ENCODE measurements around the gene MRPL2. TPM values are rescaled to one million over a fixed set of nuclear protein-coding genes. Genes with fewer than 3 reads are reported as not detected.
A peak's percentile ranks its signal among the peaks of the same experiment; 100 is the strongest.

MRPL2 gene
- total RNA-seq, 1 donor from 2014 or later = 47.4 TPM

- peaks cover 23% of the 10 kb centered on the region for H3K4me1 ChIP-seq (ENCODE audit: insufficient read depth, low read length)
- TF ChIP-seq EZH2 (IDR thresholded peaks at IDR 0.05; ENCODE audit: insufficient read depth, low read length) (no peak), CTCF (IDR thresholded peaks at IDR 0.05; ENCODE audit: insufficient read depth, low read depth, low read length) (no peak)
- FAIRE-seq (no peak), DNase-seq (ENCODE audit: low read depth) (no peak)
- Mint-ChIP-seq H3K4me3 (ENCODE audit: unreplicated experiment) (no peak overlapping the region), H3K4me1 (ENCODE audit: low read depth, unreplicated experiment) (peaks cover 38% of the 10 kb centered on the region), H3K27ac (ENCODE audit: unreplicated experiment) (peak overlapping the region; percentile 28), H3K36me3 (ENCODE audit: low read depth, unreplicated experiment) (peaks cover 10% of the 10 kb centered on the region), H3K9me3 (ENCODE audit: unreplicated experiment) (no peaks in the 10 kb centered on the region), H3K27me3 (ENCODE audit: low read depth, unreplicated experiment) (no peaks in the 10 kb centered on the region)
- no peaks in the 10 kb centered on the region for H3K27me3 ChIP-seq (ENCODE audit: insufficient read depth, low read length)
- H3K9ac ChIP-seq (ENCODE audit: low read length) = no peak overlapping the region
- H3K4me2 ChIP-seq (ENCODE audit: low read length) = no peak overlapping the region
- H3K9me3 ChIP-seq (ENCODE audit: insufficient read depth, low read depth, low read length) = no peaks in the 10 kb centered on the region
- H2AFZ ChIP-seq (ENCODE audit: low read depth, low read length) = no peak overlapping the region
- no peaks in the 10 kb centered on the region for H3K36me3 ChIP-seq (ENCODE audit: insufficient read depth, low read length)
- peaks cover 73% of the 10 kb centered on the region for H4K20me1 ChIP-seq (ENCODE audit: insufficient read depth, low read length)
- no peak overlapping the region for H3K4me3 ChIP-seq (ENCODE audit: insufficient read depth, low read depth, low read length)
- peaks cover 98% of the 10 kb centered on the region for H3K79me2 ChIP-seq (ENCODE audit: insufficient read depth, low read length)
- no peak overlapping the region for H3K27ac ChIP-seq (ENCODE audit: low read depth, low read length)
These were observed 21.8 kb upstream of the MRPL2 start for GRCh38 chr6:43081043-43081442.

GRCh38 chr6:43078691-43079090, 19.5 kb upstream of the MRPL2 start:
- Histone ChIP-seq H3K4me1 (ENCODE audit: insufficient read depth, low read length) (peaks cover 35% of the 10 kb centered on the region), H2AFZ (ENCODE audit: low read depth, low read length) (no peak overlapping the region), H3K4me2 (ENCODE audit: low read length) (peak overlapping the region; percentile 97), H3K79me2 (ENCODE audit: insufficient read depth, low read length) (peaks cover 74% of the 10 kb centered on the region), H3K9me3 (ENCODE audit: insufficient read depth, low read depth, low read length) (no peaks in the 10 kb centered on the region), H3K36me3 (ENCODE audit: insufficient read depth, low read length) (no peaks in the 10 kb centered on the region), H3K27me3 (ENCODE audit: insufficient read depth, low read length) (no peaks in the 10 kb centered on the region), H3K4me3 (ENCODE audit: insufficient read depth, low read depth, low read length) (peak overlapping the region; percentile 98), H3K27ac (ENCODE audit: low read depth, low read length) (peak overlapping the region; percentile 91), H3K9ac (ENCODE audit: low read length) (peak overlapping the region; percentile 99), H4K20me1 (ENCODE audit: insufficient read depth, low read length) (peaks cover 56% of the 10 kb centered on the region)
- TF ChIP-seq EZH2 (IDR thresholded peaks at IDR 0.05; ENCODE audit: insufficient read depth, low read length) = no peak
- no peak for TF ChIP-seq CTCF (IDR thresholded peaks at IDR 0.05; ENCODE audit: insufficient read depth, low read depth, low read length)
- H3K9me3 Mint-ChIP-seq (ENCODE audit: unreplicated experiment) = no peaks in the 10 kb centered on the region
- peak overlapping the region; percentile 92 for H3K4me3 Mint-ChIP-seq (ENCODE audit: unreplicated experiment)
- H3K36me3 Mint-ChIP-seq (ENCODE audit: low read depth, unreplicated experiment) = peaks cover 9% of the 10 kb centered on the region
- no peaks in the 10 kb centered on the region for H3K27me3 Mint-ChIP-seq (ENCODE audit: low read depth, unreplicated experiment)
- FAIRE-seq (no peak), DNase-seq (ENCODE audit: low read depth) (peak; percentile 84)
- H3K4me1 Mint-ChIP-seq (ENCODE audit: low read depth, unreplicated experiment) = peaks cover 32% of the 10 kb centered on the region
- peak overlapping the region; percentile 48 for H3K27ac Mint-ChIP-seq (ENCODE audit: unreplicated experiment)

- peak overlapping the region; percentile 91 for H3K27ac ChIP-seq (ENCODE audit: low read depth, low read length)
- Mint-ChIP-seq H3K27me3 (ENCODE audit: low read depth, unreplicated experiment) (no peaks in the 10 kb centered on the region), H3K9me3 (ENCODE audit: unreplicated experiment) (no peaks in the 10 kb centered on the region), H3K4me3 (ENCODE audit: unreplicated experiment) (peak overlapping the region; percentile 92), H3K4me1 (ENCODE audit: low read depth, unreplicated experiment) (peaks cover 27% of the 10 kb centered on the region), H3K36me3 (ENCODE audit: low read depth, unreplicated experiment) (peaks cover 9% of the 10 kb centered on the region), H3K27ac (ENCODE audit: unreplicated experiment) (peak overlapping the region; percentile 48)
- H3K4me1 ChIP-seq (ENCODE audit: insufficient read depth, low read length) = peaks cover 35% of the 10 kb centered on the region
- peaks cover 68% of the 10 kb centered on the region for H3K79me2 ChIP-seq (ENCODE audit: insufficient read depth, low read length)
- no peak overlapping the region for H2AFZ ChIP-seq (ENCODE audit: low read depth, low read length)
- H3K9ac ChIP-seq (ENCODE audit: low read length) = peak overlapping the region; percentile 99
- TF ChIP-seq CTCF (IDR thresholded peaks at IDR 0.05; ENCODE audit: insufficient read depth, low read depth, low read length) (no peak), EZH2 (IDR thresholded peaks at IDR 0.05; ENCODE audit: insufficient read depth, low read length) (no peak)
- H3K4me3 ChIP-seq (ENCODE audit: insufficient read depth, low read depth, low read length) = peak overlapping the region; percentile 98
- H3K27me3 ChIP-seq (ENCODE audit: insufficient read depth, low read length) = no peaks in the 10 kb centered on the region
- H3K4me2 ChIP-seq (ENCODE audit: low read length) = peak overlapping the region; percentile 97
- no peaks in the 10 kb centered on the region for H3K9me3 ChIP-seq (ENCODE audit: insufficient read depth, low read depth, low read length)
- H3K36me3 ChIP-seq (ENCODE audit: insufficient read depth, low read length) = no peaks in the 10 kb centered on the region
- H4K20me1 ChIP-seq (ENCODE audit: insufficient read depth, low read length) = peaks cover 49% of the 10 kb centered on the region
- DNase-seq (ENCODE audit: low read depth) (peak; percentile 52), FAIRE-seq (no peak)
These were observed 18.8 kb upstream of the MRPL2 start for GRCh38 chr6:43077981-43078511.
